HCT116 (cell line): Measurements from ENCODE around the gene NCAPH2. TPM values are rescaled to one million over a fixed set of nuclear protein-coding genes. Genes with fewer than 3 reads are reported as not detected.

Source experiments
- ATAC-seq: fragments of 200-7000 bp; cut with Tn5 transposase; 2 replicates; pipeline ENCODE4 v1.9.1; 2020; ENCODE audit warnings: mild to moderate bottlenecking, moderate library complexity
- BruUV-seq: library from RNA; stranded (reverse); fragments of 400-500 nt; replicated peaks from 2 replicates; lab custom pipeline; 2021; lab: Mats Ljungman, UMichigan
- CTCF ChIA-PET: fragments of 300-600 bp; sonication (Branson Sonifier 250); formaldehyde crosslinking; loops from one replicate; lab custom pipeline; 2021; ENCODE audit warnings: antibody characterized with exemption; lab: Charles Lee
- POLR2A ChIA-PET: fragments of 300-600, 350-600 bp; sonication (Branson Sonifier 250); formaldehyde crosslinking; loops from one replicate; lab custom pipeline; 2021; ENCODE audit warnings: antibody characterized with exemption; lab: Charles Lee
- RAD21 ChIA-PET, 2 experiments: fragments of 300-600 bp; sonication (Branson Sonifier 250); formaldehyde crosslinking; loops; one replicate each; lab custom pipeline; 2023; ENCODE audit warnings: low total read pairs in 2 of 2; ENCODE audit not compliant: uncharacterized antibody in 2 of 2, unreplicated experiment in 2 of 2, low non-redundant PET in 1 of 2; lab: Charles Lee
- DNase-seq: peaks from one replicate; pipeline ENCODE4 v3.0.0-alpha.2; 2010; ENCODE audit warnings: low read depth, low spot score
- H2AFZ ChIP-seq: fragments of 200-600 bp; shearing (Covaris generic), sonication (generic); 2 replicates; pipeline ENCODE4 v1.6.1; 2017; ENCODE audit warnings: low read depth, mixed run types, mixed read lengths, antibody characterized with exemption, low read length; ENCODE audit not compliant: poor library complexity, severe bottlenecking
- H3K27ac ChIP-seq: 2 replicates; pipeline ENCODE4 v1.5.1; 2012; ENCODE audit warnings: low read depth, low read length
- H3K27me3 ChIP-seq: fragments of 200-600 bp; sonication (generic); 2 replicates; pipeline ENCODE4 v1.6.1; 2016; ENCODE audit warnings: mixed run types, low read length, mixed read lengths; ENCODE audit not compliant: insufficient read depth
- H3K36me3 ChIP-seq, 2 experiments: fragments of 200-500 bp in 1 of 2; fragments of 200-600 bp in 1 of 2; sonication (Bioruptor generic) in 1 of 2; sonication (generic) in 1 of 2; 2 replicates each; pipeline versions ENCODE4 v1.5.1 to v1.6.1; 2014 to 2016; ENCODE audit warnings: low read length in 2 of 2, inconsistent platforms in 1 of 2, mixed read lengths in 1 of 2, mixed run types in 1 of 2; ENCODE audit not compliant: insufficient read depth in 2 of 2, control insufficient read depth in 1 of 2
- H3K4me1 ChIP-seq, 2 experiments: fragments of 200-600 bp in 1 of 2; sonication (generic) in 1 of 2; 2 replicates each; pipeline versions ENCODE4 v1.5.1 to v1.6.1; 2012 to 2017; ENCODE audit warnings: low read length in 2 of 2, inconsistent platforms in 1 of 2, mild to moderate bottlenecking in 1 of 2, mixed read lengths in 1 of 2, mixed run types in 1 of 2, moderate library complexity in 1 of 2; ENCODE audit not compliant: insufficient read depth in 2 of 2, control insufficient read depth in 1 of 2
- H3K4me2 ChIP-seq: fragments of 200-600 bp; sonication (generic); 2 replicates; pipeline ENCODE4 v1.6.1; 2017; ENCODE audit warnings: mixed run types, low read length, mixed read lengths
- H3K4me3 ChIP-seq, 2 experiments: fragments of 200-600 bp in 1 of 2; sonication (generic) in 1 of 2; replicated peaks in 1 of 2; 2 replicates each; pipeline ENCODE4 v1.5.1; 2011 to 2016; ENCODE audit warnings: low read length in 2 of 2, control low read depth in 1 of 2, low read depth in 1 of 2, mild to moderate bottlenecking in 1 of 2, mixed read lengths in 1 of 2, mixed run types in 1 of 2
- H3K79me2 ChIP-seq: fragments of 200-600 bp; sonication (generic); 2 replicates; pipeline ENCODE4 v1.6.1; 2017; ENCODE audit warnings: mild to moderate bottlenecking, mixed run types, low read length, moderate library complexity, mixed read lengths; ENCODE audit not compliant: insufficient read depth
- H3K9ac ChIP-seq: fragments of 200-600 bp; sonication (generic); 2 replicates; pipeline ENCODE4 v1.6.1; 2016; ENCODE audit warnings: low read length, mixed read lengths
- H3K9me2 ChIP-seq: fragments of 200-600 bp; sonication (generic), shearing (Covaris generic); 2 replicates; pipeline ENCODE4 v1.6.1; 2017; ENCODE audit warnings: mixed run types, mild to moderate bottlenecking, moderate library complexity; ENCODE audit not compliant: insufficient read depth
- H3K9me3 ChIP-seq, 2 experiments: fragments of 200-500 bp in 1 of 2; fragments of 200-600 bp in 1 of 2; sonication (Bioruptor generic) in 1 of 2; sonication (generic) in 1 of 2; 2 replicates each; pipeline ENCODE4 v1.6.1; 2014 to 2017; ENCODE audit warnings: low read length in 2 of 2, mixed read lengths in 2 of 2, inconsistent platforms in 1 of 2, low read depth in 1 of 2, mild to moderate bottlenecking in 1 of 2, mixed run types in 1 of 2, moderate library complexity in 1 of 2; ENCODE audit not compliant: control insufficient read depth in 1 of 2, insufficient read depth in 1 of 2
- H4K20me1 ChIP-seq: fragments of 200-600 bp; sonication (generic), shearing (Covaris generic); 2 replicates; pipeline ENCODE4 v1.6.1; 2017; ENCODE audit warnings: mixed run types, mild to moderate bottlenecking, moderate library complexity; ENCODE audit not compliant: insufficient read depth
- CBX3 ChIP-seq: IDR thresholded peaks from 2 replicates; pipeline ENCODE4 v1.6.1; 2012; ENCODE audit warnings: low read depth
- CEBPB ChIP-seq: IDR thresholded peaks from 2 replicates; pipeline ENCODE4 v1.6.1; 2012; ENCODE audit warnings: low read depth
- ELF1 ChIP-seq: IDR thresholded peaks from 2 replicates; pipeline ENCODE4 v1.6.1; 2012; ENCODE audit warnings: low read depth, borderline replicate concordance
- EZH2phosphoT487 ChIP-seq: fragments of 200-600 bp; IDR thresholded peaks from 2 replicates; pipeline ENCODE4 v1.6.1; 2018; ENCODE audit warnings: antibody characterized with exemption, borderline replicate concordance
- FOSL1 ChIP-seq: IDR thresholded peaks from 2 replicates; pipeline ENCODE4 v1.6.1; 2012; ENCODE audit warnings: low read depth
- JUND ChIP-seq: IDR thresholded peaks from 2 replicates; pipeline ENCODE4 v1.6.1; 2012
- POLR2A ChIP-seq: IDR thresholded peaks from 2 replicates; pipeline ENCODE4 v1.7.0; 2011; ENCODE audit warnings: borderline replicate concordance; ENCODE audit not compliant: insufficient read depth, insufficient read length; ENCODE audit errors: extremely low read depth
- POLR2AphosphoS5 ChIP-seq: IDR thresholded peaks from 2 replicates; pipeline ENCODE4 v1.6.1; 2011; ENCODE audit warnings: mild to moderate bottlenecking, low read depth, low read length, moderate library complexity
- RAD21 ChIP-seq: IDR thresholded peaks from 2 replicates; pipeline ENCODE4 v1.6.1; 2012; ENCODE audit warnings: low read depth, mild to moderate bottlenecking
- SP1 ChIP-seq: IDR thresholded peaks from 2 replicates; pipeline ENCODE4 v1.6.1; 2012; ENCODE audit warnings: low read depth
- SRF ChIP-seq: IDR thresholded peaks from 2 replicates; pipeline ENCODE4 v1.6.1; 2012; ENCODE audit warnings: low read depth
- ZFX ChIP-seq: fragments of 450-650 bp; IDR thresholded peaks from 2 replicates; pipeline ENCODE4 v1.6.1; 2017
- ZNF274 ChIP-seq: fragments of 200-500 bp; sonication (Bioruptor generic); IDR thresholded peaks from 2 replicates; pipeline ENCODE4 v1.6.1; 2014; ENCODE audit warnings: mild to moderate bottlenecking, low read depth, low read length, inconsistent platforms
- intact Hi-C: fragments of 100-400 bp; cut with micrococcal nuclease; formaldehyde crosslinking; loops from 2 replicates; pipeline ENCODE4 v1.10.0; 2022
- total RNA-seq: library from RNA; stranded (reverse); gene quantifications from one replicate; pipeline ENCODE4 v1.2.1, GENCODE V29; 2021; ENCODE audit not compliant: unreplicated experiment
- TF ChIP-seq, protein P1 (sequence below): IDR thresholded peaks from 2 replicates; pipeline ENCODE4 v1.6.1; 2012
- TF ChIP-seq, protein P2 (sequence below): IDR thresholded peaks from 2 replicates; pipeline ENCODE4 v1.6.1; 2011; ENCODE audit warnings: mild to moderate bottlenecking, low read length, moderate library complexity; ENCODE audit not compliant: insufficient replicate concordance; ENCODE audit errors: extremely low read depth

NCAPH2 gene
- total RNA-seq, 1 experiment from 2014 or later: 99.1 TPM

DNA sequence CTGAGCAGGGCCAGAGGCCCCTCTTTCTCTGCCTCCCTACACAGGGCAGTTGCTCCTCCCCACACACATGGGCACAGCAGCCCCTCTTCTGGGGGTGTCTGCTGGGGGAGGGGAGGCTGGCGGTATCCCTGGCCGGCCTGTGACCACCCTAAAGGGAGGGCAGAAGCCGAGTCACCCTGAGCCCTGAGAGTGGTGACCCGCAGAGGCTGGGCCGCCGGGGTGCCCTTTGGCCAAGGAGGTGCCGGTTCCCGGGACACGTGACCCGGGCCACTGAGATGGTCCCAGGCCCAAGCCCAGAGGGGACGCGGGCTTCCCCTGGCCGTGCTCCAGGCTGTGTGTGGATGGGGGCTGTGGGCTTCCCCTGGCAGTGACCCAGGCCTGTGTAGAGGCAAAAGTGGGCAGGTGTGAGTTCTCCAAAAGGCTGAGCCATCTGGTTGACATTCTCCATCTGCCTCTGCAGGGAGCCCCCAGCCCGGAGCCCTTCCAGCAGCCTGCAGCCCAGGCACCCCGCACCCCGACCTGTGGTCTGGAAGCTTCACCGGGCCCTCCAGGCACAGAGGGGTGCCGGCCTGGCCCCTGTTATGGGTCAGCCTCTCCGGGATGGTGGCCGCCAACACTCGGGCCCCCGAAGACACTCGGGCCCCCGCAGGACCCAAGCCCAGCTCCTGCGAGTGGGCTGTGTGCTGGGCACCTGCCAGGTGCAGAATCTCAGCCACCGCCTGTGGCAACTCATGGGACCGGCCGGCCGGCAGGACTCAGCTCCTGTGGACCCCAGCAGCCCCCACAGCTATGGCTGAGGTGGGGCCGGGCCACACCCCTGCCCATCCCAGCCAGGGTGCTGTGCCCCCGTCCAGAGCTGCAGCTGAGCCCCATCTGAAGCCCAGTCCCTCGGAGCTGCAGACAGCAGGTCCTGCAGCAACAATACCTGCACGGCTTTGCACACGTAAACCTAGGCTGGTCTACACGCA is 25.6 kb upstream of the NCAPH2 start:
- Histone ChIP-seq H4K20me1 (no peaks in the 10 kb centered on the region), H3K27me3 (no peaks in the 10 kb centered on the region), H3K4me3 (peak overlapping the region; percentile 71 to 76), H3K9me2 (no peaks in the 10 kb centered on the region), H3K36me3 (no peaks in the 10 kb centered on the region), H3K9ac (peak overlapping the region; percentile 65), H3K79me2 (no peaks in the 10 kb centered on the region), H3K4me2 (peak overlapping the region; percentile 94), H3K4me1 (peaks cover 8 to 32% of the 10 kb centered on the region in 2 experiments; a peak in 3 of 4 replicates), H3K9me3 (no peaks in the 10 kb centered on the region), H3K27ac (peak overlapping the region; percentile 56; the same call in 1 of the 2 replicates), H2AFZ (no peak overlapping the region)
- CTCF ChIA-PET: no interaction called here
- TF ChIP-seq FOSL1: no peak
- TF ChIP-seq, protein P1, sequence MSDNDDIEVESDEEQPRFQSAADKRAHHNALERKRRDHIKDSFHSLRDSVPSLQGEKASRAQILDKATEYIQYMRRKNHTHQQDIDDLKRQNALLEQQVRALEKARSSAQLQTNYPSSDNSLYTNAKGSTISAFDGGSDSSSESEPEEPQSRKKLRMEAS: no peak
- no peak for TF ChIP-seq EZH2phosphoT487
- TF ChIP-seq CEBPB: no peak
- TF ChIP-seq, protein P2, sequence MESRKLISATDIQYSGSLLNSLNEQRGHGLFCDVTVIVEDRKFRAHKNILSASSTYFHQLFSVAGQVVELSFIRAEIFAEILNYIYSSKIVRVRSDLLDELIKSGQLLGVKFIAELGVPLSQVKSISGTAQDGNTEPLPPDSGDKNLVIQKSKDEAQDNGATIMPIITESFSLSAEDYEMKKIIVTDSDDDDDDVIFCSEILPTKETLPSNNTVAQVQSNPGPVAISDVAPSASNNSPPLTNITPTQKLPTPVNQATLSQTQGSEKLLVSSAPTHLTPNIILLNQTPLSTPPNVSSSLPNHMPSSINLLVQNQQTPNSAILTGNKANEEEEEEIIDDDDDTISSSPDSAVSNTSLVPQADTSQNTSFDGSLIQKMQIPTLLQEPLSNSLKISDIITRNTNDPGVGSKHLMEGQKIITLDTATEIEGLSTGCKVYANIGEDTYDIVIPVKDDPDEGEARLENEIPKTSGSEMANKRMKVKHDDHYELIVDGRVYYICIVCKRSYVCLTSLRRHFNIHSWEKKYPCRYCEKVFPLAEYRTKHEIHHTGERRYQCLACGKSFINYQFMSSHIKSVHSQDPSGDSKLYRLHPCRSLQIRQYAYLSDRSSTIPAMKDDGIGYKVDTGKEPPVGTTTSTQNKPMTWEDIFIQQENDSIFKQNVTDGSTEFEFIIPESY: no peak
- TF ChIP-seq JUND: no peak
- no peak for TF ChIP-seq ZNF274
- no peak for TF ChIP-seq SP1
- no peak for TF ChIP-seq CBX3
- no peak for TF ChIP-seq ZFX
- no peak for TF ChIP-seq POLR2AphosphoS5
- no peak for TF ChIP-seq SRF
- no peak for TF ChIP-seq RAD21
- no peak for TF ChIP-seq POLR2A
- no peak for TF ChIP-seq ELF1
- POLR2A ChIA-PET: no interaction called here
- DNase-seq (no peak), ATAC-seq (peak; percentile 4; the same call in 1 of the 2 replicates)
- intact Hi-C loops: no loop called here
- RAD21 ChIA-PET: no interaction called here
- BruUV-seq: no TSS peak
